HG02571 (cell line): ENCODE measurements around the gene TBCC.
"Not testable (repeated sequence)": the region's sequence is repeated elsewhere in the genome, so short reads cannot be mapped to it uniquely, and the experiment has no call there.

Source experiments
- ATAC-seq: cut with Tn5 transposase; IDR thresholded peaks from one replicate; pipeline ENCODE4 v1.9.1; 2021; ENCODE audit warnings: mild to moderate bottlenecking, moderate library complexity; ENCODE audit not compliant: unreplicated experiment

The TBCC gene

DNA sequence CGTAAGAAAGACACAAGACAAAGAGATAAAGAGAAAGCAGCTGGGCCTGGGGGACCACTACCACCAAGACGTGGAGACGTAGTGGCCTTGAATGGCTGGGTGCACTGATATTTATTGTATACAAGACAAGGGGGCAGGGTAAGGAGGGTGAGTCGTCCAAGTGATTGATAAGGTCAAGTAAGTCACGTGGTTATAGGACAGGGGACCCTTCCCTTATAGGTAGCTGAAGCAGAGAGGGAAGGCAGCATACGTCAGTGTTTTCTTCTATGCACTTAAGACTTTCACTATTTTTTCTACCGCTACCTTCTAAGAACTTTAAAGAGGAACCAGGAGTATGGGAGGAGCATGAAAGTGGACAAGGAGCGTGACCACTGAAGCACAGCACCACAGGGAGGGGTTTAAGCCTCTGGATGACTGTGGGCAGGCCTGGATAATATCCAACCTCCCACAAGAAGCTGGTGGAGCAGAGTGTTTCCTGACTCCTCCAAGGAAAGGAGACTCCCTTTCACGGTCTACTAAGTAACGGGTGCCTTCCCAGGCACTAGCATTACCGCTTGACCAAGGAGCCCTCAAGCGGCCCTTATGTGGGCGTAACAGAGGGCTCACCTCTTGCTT lies 11.9 kb downstream of the TBCC start:
- ATAC-seq = not testable (repeated sequence)

GRCh38 chr6:42729731-42730130 lies 16.2 kb downstream of the TBCC start:
- no peak for ATAC-seq

GRCh38 chr6:42727627-42728026 lies 18.3 kb downstream of the TBCC start:
- ATAC-seq = no peak

- no peak for ATAC-seq
These were observed 18.8 kb downstream of the TBCC start for GRCh38 chr6:42727087-42727611.

DNA sequence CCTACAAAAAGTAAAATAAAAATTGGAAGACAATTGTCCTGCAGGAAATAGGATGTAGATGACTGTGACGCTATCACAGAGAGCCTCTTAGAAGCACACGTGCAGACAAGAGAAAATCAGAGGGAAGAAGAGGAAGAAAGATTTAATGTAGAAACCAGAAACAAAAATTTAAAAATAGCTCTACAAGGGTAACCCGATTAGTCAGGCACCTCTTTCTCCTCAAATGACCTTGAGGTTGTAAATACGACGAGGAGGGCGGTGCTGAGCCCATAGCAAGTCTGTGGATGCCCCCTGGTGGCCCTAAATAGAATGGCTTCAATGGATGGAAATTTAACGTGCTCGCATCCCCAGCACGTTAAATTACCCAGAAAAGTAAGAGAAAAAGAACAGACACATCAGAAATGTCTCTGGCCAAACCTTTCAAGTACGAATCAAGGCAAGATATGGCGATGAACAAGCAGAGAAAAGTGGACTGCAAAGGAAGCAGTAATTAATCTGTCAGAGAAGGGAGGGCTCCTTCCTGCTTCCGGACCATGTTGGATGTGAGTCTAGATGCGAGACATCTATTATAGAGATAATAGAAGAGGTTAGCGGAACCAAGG lies 19.3 kb downstream of the TBCC start:
- peak; percentile 71 for ATAC-seq

DNA sequence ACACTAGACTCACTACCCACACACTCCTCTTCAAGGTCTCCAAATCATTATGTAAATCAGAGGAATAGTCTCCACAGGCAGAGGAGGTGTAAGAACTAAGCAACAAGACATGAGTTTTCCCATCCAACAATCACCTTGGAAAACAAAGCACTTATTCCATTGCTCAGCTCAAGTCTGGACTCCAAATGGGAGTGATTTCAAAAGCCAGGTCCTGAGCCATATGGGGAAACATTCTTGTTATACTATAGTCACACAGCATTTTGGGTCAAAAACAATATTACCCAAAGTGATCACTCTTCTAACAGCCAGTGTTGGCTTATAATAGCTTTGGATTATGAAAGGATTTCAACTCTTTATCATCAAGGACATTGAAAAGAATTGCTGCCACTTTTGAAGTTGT lies 19.9 kb downstream of the TBCC start:
- no peak for ATAC-seq

DNA sequence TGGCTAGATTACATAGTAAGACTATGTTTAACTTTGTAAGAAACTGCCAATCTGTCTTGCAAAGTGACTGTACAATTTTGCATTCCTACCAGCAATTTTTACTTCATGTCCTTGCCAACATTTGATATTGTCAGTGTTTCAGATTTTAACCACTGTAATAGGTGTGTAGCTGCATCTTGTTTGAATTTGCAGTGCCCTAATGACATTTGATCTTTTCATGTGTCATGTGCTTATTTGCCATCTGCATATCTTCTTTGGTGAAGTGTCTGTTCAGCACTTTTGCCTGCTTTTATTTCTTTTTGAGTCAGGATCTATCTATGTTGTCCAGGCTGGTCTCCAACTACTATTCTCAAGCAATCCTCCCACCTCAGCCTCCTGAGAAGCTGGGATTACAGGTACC lies 21.1 kb downstream of the TBCC start:
- no peak for ATAC-seq

DNA sequence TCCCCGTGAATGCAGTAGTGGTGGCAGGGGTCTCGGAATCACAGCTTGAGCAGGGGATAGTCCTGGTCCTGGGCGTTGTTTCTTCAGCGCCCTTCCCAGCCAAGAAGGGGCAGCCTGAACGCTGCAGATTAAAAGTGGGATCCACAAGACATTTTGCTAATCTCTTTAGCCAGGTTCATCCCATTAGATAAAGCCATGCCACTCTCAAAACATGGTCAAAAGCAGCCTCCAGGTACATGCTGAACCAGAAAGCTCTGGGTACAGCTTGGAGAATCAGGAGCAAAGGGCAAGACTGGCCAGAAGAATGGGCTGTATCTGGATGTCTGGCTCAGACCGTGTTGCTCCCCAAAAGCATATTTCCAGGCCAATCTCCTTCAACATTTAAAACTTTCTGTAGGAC lies 23.4 kb downstream of the TBCC start, which contains the start of gene PRPH2:
Gene PRPH2, minus strand, starts transcription at position 101 of the 400 bp plus-strand sequence. CDS start 263 bp downstream, outside the sequence.
- ATAC-seq = no peak

DNA sequence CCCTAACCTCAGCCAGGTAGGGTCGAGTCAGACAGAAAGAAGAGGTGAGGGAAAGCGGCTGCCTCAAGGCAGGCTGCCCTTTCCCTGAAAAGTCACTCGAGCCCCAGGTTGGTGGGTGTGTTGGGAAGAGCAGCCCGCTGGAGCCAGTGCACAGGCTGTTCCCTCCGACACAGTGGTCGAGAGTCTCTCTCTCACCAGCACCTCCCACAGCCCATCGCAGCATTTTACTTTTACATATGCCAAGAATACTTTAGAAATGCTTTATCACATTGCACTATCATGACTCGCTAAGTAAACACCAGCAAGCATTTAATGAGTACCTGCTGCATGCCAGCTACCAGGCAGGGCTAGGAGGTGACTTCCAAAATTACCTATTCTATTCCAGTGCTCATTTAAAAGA lies 25.2 kb downstream of the TBCC start:
- ATAC-seq = no peak

- no peak for ATAC-seq
These were observed 30.0 kb downstream of the TBCC start for GRCh38 chr6:42715871-42716270.

GRCh38 chr6:42714098-42714761 lies 31.7 kb downstream of the TBCC start:
- ATAC-seq = no peak

GRCh38 chr6:42711930-42712329 lies 34.0 kb downstream of the TBCC start:
- ATAC-seq = no peak

- ATAC-seq = no peak
These were observed 35.6 kb downstream of the TBCC start for GRCh38 chr6:42710316-42710715.

DNA sequence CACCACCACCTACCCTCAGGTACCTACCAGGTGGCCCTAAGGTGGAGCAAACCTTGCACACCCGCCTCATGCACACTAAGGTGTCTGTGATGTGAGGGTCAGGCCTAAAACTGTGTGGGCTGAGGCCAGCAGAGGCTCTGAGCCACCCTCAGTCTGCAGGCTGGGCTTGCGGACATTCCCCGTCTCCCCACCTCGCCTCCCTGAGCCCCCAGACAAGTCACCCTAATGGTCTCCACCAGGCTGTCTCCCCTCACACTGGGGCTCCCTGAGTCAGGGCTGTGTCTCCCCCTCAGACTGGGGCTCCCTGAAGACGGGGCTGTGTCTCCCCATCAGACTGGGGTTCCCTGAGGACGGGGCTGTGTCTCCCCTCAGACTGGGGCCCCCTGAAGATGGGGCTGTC lies 36.0 kb downstream of the TBCC start:
- no peak for ATAC-seq

GRCh38 chr6:42708096-42708495 lies 37.8 kb downstream of the TBCC start:
- ATAC-seq = no peak

DNA sequence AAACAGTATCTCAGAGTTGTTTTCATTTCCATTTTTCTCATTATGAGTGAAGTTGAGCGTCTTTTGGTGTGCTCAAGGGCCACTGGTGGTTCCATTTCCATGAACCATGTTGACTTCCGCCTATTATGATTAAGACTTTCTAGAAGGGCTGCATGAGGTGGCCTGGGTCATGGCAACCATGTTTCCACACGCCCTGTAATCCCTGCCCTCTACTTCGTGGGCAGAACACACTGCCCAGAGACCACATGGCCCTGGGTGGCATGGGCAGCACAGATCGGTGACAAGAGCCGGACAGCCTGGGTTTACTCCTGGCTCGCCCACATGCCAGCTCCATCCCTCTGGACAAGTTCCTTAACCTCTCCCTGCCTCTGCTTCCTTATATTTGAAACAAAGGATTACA lies 38.3 kb downstream of the TBCC start:
- ATAC-seq = no peak

DNA sequence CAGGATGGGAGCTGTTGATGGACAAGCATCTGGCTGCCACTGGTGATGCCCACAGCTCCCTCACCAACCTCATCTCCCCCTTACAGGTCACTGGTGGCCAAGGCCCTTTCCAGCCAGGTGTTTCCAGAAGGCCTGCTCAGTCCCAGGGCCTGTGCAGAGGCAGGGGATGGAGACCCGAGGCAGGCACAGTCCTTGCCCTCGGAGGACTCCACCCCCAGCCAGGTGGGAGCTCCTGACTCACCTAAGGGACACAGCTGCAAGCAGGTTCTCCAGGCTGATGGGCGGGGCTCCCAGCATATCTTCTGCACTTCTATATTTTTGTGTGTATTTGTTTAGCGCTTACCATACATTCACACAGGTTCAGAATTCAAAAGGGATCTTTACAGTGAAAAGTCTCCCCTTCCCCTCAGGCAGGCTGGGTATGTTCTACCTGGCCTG lies 40.9 kb downstream of the TBCC start:
- no peak for ATAC-seq

DNA sequence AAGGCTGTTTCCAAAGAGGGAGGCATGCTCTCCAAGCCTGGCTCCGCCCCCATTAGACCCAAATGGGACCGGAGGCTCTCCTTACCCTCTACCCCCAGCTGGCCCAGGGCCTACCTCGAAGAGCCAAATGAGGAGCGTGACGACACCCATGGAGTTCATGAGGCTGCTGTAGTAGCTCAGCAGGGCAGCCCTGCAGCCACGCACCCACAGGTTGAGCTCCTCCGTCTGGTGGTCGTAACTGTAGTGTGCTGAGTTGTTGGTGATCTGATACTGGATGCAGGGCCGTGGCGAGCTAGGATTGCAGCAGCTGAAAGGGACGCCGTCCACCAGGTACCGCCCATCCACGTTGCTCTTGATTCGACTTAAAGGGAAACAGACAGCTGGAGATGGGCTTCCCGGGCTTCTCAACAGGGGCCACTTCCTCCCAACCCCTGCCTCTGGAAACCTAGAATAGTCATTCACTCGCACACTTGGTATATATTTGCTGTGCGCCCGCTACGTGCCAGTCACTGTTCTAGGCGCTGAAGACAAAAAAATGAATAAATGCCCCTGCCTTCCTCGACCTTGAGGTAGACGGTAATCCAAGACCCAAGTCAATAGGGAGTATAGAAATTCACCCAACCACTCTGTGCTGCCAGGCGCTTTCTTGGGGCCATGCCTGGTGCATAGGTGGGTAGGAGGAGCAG lies 41.5 kb downstream of the TBCC start:
- ATAC-seq = no peak

DNA sequence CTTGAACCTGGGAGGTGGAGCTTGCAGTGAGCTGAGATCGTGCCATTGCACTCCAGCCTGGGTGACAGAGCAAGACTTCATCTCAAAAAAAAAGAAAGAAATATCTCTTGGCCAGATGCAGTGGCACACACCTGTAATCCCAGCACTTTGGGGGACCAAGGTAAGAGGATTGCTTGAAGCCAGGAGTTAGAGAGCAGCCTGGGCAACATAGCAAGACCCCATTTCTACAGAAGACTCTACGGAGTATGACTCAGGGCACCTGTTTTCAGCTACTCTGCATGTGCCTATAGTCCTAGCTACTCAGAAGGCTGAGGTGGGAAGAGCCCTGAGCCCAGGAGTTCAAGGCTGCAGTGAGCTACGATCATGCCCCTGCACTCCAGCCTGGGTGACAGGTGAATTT lies 43.1 kb downstream of the TBCC start:
- ATAC-seq = not testable (repeated sequence)

DNA sequence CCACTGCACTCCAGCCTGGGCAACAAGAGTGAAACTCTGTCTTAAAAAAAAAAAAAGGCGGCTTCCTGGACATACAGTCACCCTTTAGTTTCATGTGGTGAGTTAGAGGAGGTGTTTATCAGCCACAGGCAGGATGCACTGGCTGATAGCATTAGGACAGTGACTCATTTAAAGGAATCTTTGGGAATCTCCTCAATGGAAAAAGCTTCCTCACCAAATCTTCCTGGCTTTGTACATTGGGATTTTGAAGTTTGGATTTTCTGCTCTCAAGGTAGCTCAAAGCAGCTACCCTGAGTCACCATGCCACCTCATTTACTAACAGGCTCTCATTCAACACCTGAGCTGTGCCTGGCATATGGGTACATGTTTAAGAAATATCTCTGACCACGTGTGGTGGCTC lies 43.7 kb downstream of the TBCC start:
- ATAC-seq = no peak

DNA sequence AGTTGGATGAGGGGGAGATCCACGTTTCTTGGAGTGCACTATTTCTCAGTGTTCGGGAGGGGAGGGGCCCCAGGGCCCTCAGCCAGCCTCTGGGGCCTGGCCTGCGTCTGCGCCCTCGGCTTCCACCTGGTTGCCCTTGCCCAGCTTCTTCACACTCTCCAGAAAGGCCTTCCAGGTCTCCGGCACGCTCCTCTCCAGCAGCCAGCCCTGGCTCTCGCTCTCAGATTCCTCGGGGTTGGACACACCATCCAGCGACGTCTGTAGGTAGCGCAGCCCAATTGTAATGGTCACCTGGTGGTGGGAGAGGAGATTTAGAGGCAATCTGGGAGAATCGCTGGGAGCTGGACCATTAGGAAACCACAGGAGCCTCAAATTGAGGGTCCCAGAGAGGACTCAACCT lies 47.7 kb downstream of the TBCC start:
- no peak for ATAC-seq

- no peak for ATAC-seq
These were observed 48.6 kb downstream of the TBCC start for GRCh38 chr6:42697268-42697655.
